CD4-positive, alpha-beta T cell treated with Interleukin-21 for 1 hour (primary cell): ENCODE data around the gene TMEM183A.
"Not testable (repeated sequence)": the region's sequence is repeated elsewhere in the genome, so short reads cannot be mapped to it uniquely, and the experiment has no call there.

Experiments used
- DNase-seq: peaks from one replicate; pipeline ENCODE4 v3.0.0-alpha.2; 2020

Gene TMEM183A, protein sequence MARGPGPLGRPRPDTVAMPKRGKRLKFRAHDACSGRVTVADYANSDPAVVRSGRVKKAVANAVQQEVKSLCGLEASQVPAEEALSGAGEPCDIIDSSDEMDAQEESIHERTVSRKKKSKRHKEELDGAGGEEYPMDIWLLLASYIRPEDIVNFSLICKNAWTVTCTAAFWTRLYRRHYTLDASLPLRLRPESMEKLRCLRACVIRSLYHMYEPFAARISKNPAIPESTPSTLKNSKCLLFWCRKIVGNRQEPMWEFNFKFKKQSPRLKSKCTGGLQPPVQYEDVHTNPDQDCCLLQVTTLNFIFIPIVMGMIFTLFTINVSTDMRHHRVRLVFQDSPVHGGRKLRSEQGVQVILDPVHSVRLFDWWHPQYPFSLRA

DNA sequence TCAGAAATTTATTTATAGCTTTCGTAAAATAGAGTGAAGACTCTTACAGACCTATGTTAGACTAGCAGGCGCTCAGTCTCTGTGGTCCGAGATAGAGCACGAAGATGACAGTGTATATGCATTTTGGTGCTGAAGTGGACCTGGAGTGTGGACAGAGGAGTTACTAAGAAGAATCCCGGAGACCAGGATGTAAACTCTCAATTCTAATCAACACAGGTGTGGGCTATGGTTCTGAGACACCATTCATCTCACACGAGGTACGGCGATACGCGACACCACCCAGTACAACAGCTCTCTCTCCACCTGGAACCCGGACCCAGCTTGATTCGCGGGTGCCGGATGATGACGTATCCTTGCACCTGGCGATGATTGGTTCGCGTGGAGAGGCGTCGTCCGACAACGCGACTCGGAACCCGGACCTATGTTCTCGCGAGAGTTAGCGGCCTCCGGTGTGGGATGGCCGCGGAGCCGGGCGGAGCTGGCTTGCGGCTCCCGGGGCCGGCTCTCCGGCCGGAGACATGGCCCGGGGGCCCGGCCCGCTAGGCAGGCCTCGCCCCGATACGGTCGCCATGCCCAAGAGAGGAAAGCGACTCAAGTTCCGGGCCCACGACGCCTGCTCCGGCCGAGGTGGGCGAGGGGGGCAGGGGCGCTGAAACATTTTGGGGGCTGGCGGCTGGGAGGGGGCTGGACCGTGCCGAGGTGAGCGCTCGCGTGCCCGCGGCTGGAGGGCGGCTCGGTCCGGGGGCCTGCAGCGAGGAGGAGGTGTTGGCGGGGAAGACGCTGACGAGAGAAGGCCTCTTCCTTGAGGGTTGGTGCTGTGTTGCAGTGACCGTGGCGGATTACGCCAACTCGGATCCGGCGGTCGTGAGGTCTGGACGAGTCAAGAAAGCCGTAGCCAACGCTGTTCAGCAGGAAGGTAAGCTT, at the start of gene TMEM183A:
TMEM183A (plus strand) TSS at position 427 of the 924 bp plus-strand sequence; CDS start at position 519, 92 bp downstream.
- peak; percentile 97 for DNase-seq

- DNase-seq, result peak; percentile 95
Measured at GRCh38 chr1:202957733-202958543, 49.2 kb upstream of the TMEM183A start, which contains the start of gene ADIPOR1. Gene ADIPOR1, minus strand, starts transcription at chr1:202958312. Its CDS starts 7,242 bp downstream, at chr1:202951070.

GRCh38 chr1:202958544-202959275, 48.5 kb upstream of the TMEM183A start:
- DNase-seq, result peak; percentile 32

DNA sequence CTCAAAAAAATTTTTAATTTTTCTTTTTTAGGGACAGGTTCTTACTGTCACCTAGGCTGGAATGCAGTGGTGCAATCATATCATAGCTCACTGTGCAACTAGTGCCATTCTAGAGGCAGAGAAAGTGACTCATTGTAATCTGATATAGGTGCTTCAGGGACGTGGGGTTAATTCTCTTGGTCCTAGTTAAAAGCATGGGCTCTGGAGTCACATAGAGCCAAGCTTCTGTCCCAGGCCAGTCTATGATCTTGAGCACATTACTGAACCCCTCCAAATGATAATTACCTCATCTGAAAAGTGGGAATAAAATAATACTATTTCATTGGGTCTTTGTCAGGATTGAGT, 47.9 kb upstream of the TMEM183A start:
- no peak for DNase-seq

- no peak for DNase-seq
Measured at GRCh38 chr1:202961220-202961880, 45.8 kb upstream of the TMEM183A start.

DNA sequence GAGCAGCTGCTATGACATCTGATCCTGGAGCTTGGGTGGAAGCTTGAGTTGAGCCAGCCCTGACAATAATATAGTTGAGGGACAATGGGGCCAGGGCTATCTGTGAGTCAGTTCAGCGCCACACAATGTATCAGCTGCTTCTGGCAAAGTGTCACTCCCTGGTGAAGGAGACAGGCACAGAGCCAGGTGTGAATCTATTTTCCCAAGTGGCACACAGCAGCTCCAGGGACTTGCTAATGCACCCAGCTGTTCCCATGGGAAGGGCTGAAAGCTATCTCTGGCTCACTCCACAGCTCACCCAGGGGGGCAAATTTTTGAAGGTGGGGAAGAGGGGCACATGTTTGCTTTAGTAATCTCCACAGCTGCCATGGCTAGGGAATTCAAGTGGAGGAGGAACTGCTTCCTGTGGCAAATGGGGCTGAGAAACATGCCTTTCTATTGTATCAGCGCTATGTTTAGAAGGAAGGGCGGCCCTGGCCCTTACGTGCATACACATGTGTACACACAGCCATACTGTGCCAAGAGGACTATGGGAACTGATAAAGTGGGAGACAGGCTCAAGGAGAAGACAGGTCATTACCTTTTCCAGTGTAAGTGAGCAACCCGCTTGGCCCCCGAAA, 42.3 kb upstream of the TMEM183A start:
- no peak for DNase-seq

GRCh38 chr1:202965422-202965821, 41.8 kb upstream of the TMEM183A start:
- no peak for DNase-seq

GRCh38 chr1:202966006-202966898, 40.9 kb upstream of the TMEM183A start:
- no peak for DNase-seq

- DNase-seq, result peak; percentile 49
Measured at GRCh38 chr1:202967684-202968281, 39.4 kb upstream of the TMEM183A start.

DNA sequence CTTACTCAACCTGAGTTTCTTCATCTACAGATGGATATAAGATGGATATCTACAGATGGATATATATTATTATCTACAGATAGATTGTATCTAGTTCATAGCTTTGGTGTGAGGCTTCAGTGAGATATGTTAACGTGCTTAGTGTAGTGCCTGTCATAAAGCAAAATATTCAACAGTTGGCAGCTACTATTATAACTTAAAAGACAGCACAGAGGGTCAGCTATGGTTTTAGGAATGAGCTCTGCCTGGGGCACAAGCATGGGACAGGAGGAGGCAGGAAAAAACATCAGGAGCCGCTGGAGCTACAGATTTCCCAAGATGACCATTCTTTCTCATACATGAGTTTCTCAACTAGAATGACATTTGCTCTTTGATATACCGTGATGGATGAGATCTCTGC, 38.8 kb upstream of the TMEM183A start:
- DNase-seq, result no peak

- DNase-seq, result peak; percentile 63
Measured at GRCh38 chr1:202968895-202969295, 38.3 kb upstream of the TMEM183A start.

- no peak for DNase-seq
Measured at GRCh38 chr1:202972046-202972445, 35.1 kb upstream of the TMEM183A start.

DNA sequence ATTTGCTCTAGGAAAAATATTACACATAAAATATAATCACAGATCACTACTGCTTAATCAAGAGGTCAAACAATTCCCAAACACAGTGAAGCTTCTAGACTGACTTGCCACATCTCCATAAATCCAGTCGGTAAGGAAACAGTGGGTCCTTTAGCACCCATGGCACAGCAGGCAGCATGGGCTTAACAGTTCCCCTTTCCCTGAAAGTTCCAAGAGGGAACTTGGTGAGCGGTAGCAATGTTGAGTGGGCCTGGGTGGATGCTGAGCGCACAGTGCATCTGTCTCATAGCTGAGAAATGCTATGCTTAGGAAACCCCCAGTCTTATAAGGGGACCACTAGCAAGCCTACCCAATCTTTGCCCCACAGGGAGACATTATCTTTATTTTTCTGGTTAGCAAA, 32.3 kb upstream of the TMEM183A start:
- no peak for DNase-seq

- DNase-seq, result no peak
Measured at GRCh38 chr1:202976633-202977032, 30.5 kb upstream of the TMEM183A start.

- no peak for DNase-seq
Measured at GRCh38 chr1:202979459-202979858, 27.7 kb upstream of the TMEM183A start.

GRCh38 chr1:202981939-202982338, 25.2 kb upstream of the TMEM183A start:
- DNase-seq, result no peak

DNA sequence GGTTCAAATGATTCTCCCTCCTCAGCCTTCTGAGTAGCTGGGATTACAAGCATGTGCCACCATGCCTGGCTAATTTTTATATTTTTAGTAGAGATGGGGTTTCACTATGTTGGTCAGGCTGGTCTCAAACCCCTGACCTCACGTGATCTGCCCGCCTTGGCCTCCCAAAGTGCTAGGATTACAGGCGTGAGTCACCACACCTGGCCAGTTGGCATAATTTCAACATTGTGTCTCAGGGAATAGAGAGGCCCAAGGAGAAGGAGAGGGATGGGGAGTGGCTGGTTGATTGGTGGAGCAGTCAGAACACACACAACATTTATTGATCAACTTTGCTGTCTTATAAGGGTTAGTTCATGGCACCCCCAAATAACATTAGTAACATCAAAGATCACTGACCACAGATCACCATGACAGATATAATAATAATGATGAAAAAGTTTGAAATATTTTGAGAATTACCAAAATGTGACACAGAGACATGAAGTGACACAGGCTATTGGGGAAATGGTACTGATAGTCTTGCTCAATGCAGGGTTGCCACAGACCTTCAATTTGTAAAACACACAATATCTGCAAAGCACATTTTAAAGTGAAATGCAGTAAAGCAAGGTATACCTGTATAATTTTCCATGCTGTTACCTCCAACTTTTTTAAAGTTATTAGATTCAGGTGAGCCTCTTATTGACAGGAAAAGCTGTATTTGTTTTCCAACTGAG, 24.3 kb upstream of the TMEM183A start:
- no peak for DNase-seq

GRCh38 chr1:202986120-202986519, 21.1 kb upstream of the TMEM183A start:
- DNase-seq, result not testable (repeated sequence)

- DNase-seq, result no peak
Measured at GRCh38 chr1:202987255-202987654, 19.9 kb upstream of the TMEM183A start.
